ENCODE data around the gene PTCH2. TPM values are rescaled to one million over a fixed set of nuclear protein-coding genes. Genes with fewer than 3 reads are reported as not detected.

Gene PTCH2, protein sequence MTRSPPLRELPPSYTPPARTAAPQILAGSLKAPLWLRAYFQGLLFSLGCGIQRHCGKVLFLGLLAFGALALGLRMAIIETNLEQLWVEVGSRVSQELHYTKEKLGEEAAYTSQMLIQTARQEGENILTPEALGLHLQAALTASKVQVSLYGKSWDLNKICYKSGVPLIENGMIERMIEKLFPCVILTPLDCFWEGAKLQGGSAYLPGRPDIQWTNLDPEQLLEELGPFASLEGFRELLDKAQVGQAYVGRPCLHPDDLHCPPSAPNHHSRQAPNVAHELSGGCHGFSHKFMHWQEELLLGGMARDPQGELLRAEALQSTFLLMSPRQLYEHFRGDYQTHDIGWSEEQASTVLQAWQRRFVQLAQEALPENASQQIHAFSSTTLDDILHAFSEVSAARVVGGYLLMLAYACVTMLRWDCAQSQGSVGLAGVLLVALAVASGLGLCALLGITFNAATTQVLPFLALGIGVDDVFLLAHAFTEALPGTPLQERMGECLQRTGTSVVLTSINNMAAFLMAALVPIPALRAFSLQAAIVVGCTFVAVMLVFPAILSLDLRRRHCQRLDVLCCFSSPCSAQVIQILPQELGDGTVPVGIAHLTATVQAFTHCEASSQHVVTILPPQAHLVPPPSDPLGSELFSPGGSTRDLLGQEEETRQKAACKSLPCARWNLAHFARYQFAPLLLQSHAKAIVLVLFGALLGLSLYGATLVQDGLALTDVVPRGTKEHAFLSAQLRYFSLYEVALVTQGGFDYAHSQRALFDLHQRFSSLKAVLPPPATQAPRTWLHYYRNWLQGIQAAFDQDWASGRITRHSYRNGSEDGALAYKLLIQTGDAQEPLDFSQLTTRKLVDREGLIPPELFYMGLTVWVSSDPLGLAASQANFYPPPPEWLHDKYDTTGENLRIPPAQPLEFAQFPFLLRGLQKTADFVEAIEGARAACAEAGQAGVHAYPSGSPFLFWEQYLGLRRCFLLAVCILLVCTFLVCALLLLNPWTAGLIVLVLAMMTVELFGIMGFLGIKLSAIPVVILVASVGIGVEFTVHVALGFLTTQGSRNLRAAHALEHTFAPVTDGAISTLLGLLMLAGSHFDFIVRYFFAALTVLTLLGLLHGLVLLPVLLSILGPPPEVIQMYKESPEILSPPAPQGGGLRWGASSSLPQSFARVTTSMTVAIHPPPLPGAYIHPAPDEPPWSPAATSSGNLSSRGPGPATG
- total RNA-seq: 1 to 10 TPM; 1.2 TPM
- 1.1 TPM for polyA plus RNA-seq (2013, experiment 1 of 2)
- 1.9 TPM for polyA plus RNA-seq (2013, experiment 2 of 2)
- total RNA-seq: 0.11 to 6.8 (median 1.0) reads per million in 172 experiments

DNA sequence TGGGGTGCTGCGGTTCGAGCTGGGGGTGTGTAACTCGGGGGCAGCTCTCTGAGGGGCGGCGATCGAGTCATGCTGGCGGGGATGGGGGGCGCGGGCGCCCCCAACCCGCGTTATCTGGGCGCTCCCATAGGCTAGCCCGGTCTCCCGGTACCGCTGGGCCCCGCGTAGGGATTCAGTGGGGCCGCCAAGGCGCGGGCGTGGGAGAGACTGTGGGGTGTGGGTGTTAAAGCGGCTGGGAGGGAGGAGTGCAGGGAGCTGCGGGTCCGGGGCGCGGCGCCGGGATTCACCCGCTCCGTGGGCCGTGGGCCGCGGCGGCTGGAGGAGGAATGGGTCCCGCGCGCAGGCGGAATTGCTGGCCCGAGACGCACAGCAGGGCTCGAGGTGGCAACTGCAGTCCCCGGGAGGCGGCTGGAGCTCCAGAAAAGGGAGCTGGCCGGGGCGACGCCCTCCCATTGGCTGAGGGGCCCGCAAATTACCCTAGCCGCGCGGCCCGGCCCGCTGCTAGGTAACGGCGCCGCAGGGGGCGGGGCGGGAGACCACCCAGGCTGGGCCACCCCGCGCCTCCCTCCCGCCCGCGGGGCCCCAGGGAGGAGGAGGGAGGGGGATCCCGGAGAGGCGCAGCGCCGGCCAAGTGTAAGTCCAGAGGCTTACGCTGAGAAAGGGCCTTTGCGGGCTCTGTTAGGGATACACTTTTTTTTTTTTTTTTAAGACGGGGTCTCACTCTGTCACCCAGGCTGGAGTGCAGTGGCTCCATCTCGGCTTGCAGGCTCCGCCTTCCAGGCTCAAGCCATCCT lies at the start of gene PTCH2:
TSS of gene PTCH2 (minus strand) at position 392 of the 794 bp plus-strand sequence. CDS start at position 71, 321 bp downstream.
- peak in 4 of 14 experiments; percentile 11 to 42 (median 24) for DNase-seq
- H3K4me1 ChIP-seq (ENCODE audit: insufficient read depth, low read length): peaks cover 12% of the 10 kb centered on the region
- H3K9me3 Mint-ChIP-seq: no peaks in the 10 kb centered on the region
- H3K27ac Mint-ChIP-seq: no peak within 1 kb of the TSS
- H3K27ac ChIP-seq (ENCODE audit: low read depth in 1 of 2, low read length in 2 of 2): no peak within 1 kb of the TSS
- H3K27me3 ChIP-seq (ENCODE audit: control insufficient read depth in 1 of 2, insufficient read depth in 2 of 2, low read length in 2 of 2): peaks cover 13 to 16% of the 10 kb centered on the region in 2 experiments
- peak; percentile 37 for ATAC-seq (ENCODE audit: poor library complexity)
- ChIA-PET CTCF (no interaction called here), POLR2A (interaction anchor here (0.9 to 1.2 kb wide), 4 partner anchors 12 to 143 kb away, joined by 3 to 5 read pairs (median 4); partner anchors contain the start of genes EIF2B3 and PLK3)
- H3K36me3 ChIP-seq (ENCODE audit: insufficient read depth, low read length): no peaks in the 10 kb centered on the region
- TF ChIP-seq CTCF (IDR thresholded peaks at IDR 0.05): no peak
- peak within 1 kb of the TSS; percentile 24 for H3K4me3 ChIP-seq (ENCODE audit: low read length)
- H3K9me3 ChIP-seq (ENCODE audit: control insufficient read depth in 1 of 2, insufficient read depth in 1 of 2, low read length in 2 of 2): peaks cover 0 to 3% of the 10 kb centered on the region in 2 experiments
- peaks cover 6% of the 10 kb centered on the region for H3K4me1 Mint-ChIP-seq (ENCODE audit: low read depth)
- H3K36me3 Mint-ChIP-seq (ENCODE audit: low read depth): no peaks in the 10 kb centered on the region
- intact Hi-C loops (cut with DNase I, micrococcal nuclease): no loop called here
- H3K4me3 Mint-ChIP-seq: no peak within 1 kb of the TSS
- peaks cover 36% of the 10 kb centered on the region for H3K27me3 Mint-ChIP-seq

DNA sequence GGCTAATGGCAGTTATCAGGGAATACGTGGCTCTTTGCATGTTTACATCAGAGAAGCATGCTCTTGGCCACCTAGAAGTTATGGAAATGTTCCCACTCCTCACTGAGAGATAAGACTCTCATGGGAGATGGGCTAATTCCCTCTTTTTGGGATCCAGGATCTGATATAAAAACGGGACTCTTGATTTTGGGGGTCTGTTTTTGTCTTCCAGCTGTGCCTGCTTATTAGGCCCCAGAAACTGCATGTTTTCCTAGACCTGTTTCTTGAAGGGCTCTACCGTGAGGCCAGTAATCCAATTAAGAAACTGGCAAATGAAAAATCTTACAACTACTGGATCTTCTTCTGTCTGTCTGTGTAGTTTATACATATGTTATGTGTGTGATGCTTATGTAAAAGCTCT lies 47.0 kb upstream of the PTCH2 start:
- Mint-ChIP-seq H3K36me3 (ENCODE audit: low read depth) (peaks cover 92% of the 10 kb centered on the region), H3K4me1 (ENCODE audit: low read depth) (no peaks in the 10 kb centered on the region), H3K27me3 (no peaks in the 10 kb centered on the region), H3K27ac (no peak overlapping the region), H3K4me3 (no peak overlapping the region), H3K9me3 (peaks cover 9% of the 10 kb centered on the region)
- peaks cover 3% of the 10 kb centered on the region for H3K36me3 ChIP-seq (ENCODE audit: insufficient read depth, low read length)
- ATAC-seq (ENCODE audit: poor library complexity) (no peak), DNase-seq (no peak)
- H3K27me3 ChIP-seq (ENCODE audit: control insufficient read depth in 1 of 2, insufficient read depth in 2 of 2, low read length in 2 of 2): no peaks in the 10 kb centered on the region
- intact Hi-C loops (cut with DNase I, micrococcal nuclease): no loop called here
- no peak overlapping the region for H3K4me3 ChIP-seq (ENCODE audit: low read length)
- peaks cover 11 to 15% of the 10 kb centered on the region in 2 experiments for H3K9me3 ChIP-seq (ENCODE audit: control insufficient read depth in 1 of 2, insufficient read depth in 1 of 2, low read length in 2 of 2)
- ChIA-PET POLR2A (no interaction called here), CTCF (no interaction called here)
- TF ChIP-seq CTCF (IDR thresholded peaks at IDR 0.05): no peak
- no peaks in the 10 kb centered on the region for H3K4me1 ChIP-seq (ENCODE audit: insufficient read depth, low read length)
- no peak overlapping the region for H3K27ac ChIP-seq (ENCODE audit: low read depth in 1 of 2, low read length in 2 of 2)
